Measurements from ENCODE around the gene MACF1. TPM values are rescaled to one million over a fixed set of nuclear protein-coding genes. Genes with fewer than 3 reads are reported as not detected.
A peak's percentile ranks its signal among the peaks of the same experiment; 100 is the strongest.

The MACF1 gene
- total RNA-seq, 1 experiment from 2014 or later, result 103 TPM

DNA sequence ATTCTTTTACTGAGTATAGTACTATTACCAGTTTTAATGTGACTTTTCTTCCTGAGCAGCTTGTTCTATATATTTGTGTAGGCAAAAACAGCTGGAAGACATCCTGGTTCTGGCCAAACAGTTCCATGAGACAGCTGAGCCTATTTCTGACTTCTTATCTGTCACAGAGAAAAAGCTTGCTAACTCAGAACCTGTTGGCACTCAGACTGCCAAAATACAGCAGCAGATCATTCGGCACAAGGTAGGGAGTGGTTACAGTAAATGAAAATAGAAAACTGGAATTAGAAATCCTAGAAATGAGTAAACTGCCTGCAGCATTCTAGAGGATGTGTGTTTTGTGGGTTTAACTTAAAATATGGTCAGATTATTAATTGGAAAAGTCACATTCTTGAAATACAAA lies 222.9 kb downstream of the MACF1 start:
- ChIA-PET CTCF (no interaction called here), POLR2A (ENCODE audit: unreplicated experiment) (no interaction called here)
- H3K36me3 ChIP-seq (ENCODE audit: low read depth, low read length), result peaks cover 66% of the 10 kb centered on the region

GRCh38 chr1:39427912-39428311 lies 223.4 kb downstream of the MACF1 start:
- TSS peak; percentile 14 for BruUV-seq (replicated peaks)
- ATAC-seq (no peak; the same call in 1 of the 2 replicates), DNase-seq (no peak)
- Histone ChIP-seq H3K9ac (ENCODE audit: low read length) (no peak overlapping the region), H3K9me3 (ENCODE audit: low read length) (no peaks in the 10 kb centered on the region), H3K27ac (ENCODE audit: low read length) (no peak overlapping the region), H3K79me2 (ENCODE audit: low read length) (no peaks in the 10 kb centered on the region), H3K36me3 (ENCODE audit: low read depth, low read length) (peaks cover 66% of the 10 kb centered on the region), H3K9me2 (replicated peaks; ENCODE audit: low read length) (no peaks in the 10 kb centered on the region), H3K4me2 (ENCODE audit: low read length) (no peak overlapping the region), H3F3A (ENCODE audit: low read length, unreplicated experiment) (no peaks in the 10 kb centered on the region), H2AFZ (ENCODE audit: low read length) (no peak overlapping the region), H4K20me1 (ENCODE audit: low read length) (no peaks in the 10 kb centered on the region), H3K4me3 (ENCODE audit: low read length) (no peak overlapping the region), H3K27me3 (ENCODE audit: low read length) (no peaks in the 10 kb centered on the region), H3K4me1 (ENCODE audit: insufficient read depth, low read length) (no peaks in the 10 kb centered on the region)
- POLR2A ChIA-PET (ENCODE audit: unreplicated experiment), result no interaction called here
- TF ChIP-seq CTCF (conservative IDR thresholded peaks at IDR 0.05; ENCODE audit: low read depth, low read length), result no peak
- TF ChIP-seq EZH2phosphoT487 (IDR thresholded peaks at IDR 0.05; ENCODE audit: borderline replicate concordance, low read length), result no peak
- no peak for TF ChIP-seq EZH2 (IDR thresholded peaks at IDR 0.05; ENCODE audit: low read length, unreplicated experiment)
- intact Hi-C loops (cut with micrococcal nuclease), result no loop called here
- CTCF ChIA-PET, result no interaction called here

More for the DNA sequence above, 222.9 kb downstream of the MACF1 start:
- no peaks in the 10 kb centered on the region for H3K79me2 ChIP-seq (ENCODE audit: low read length)
- intact Hi-C loops (cut with micrococcal nuclease), result no loop called here
- H3K9me2 ChIP-seq (replicated peaks; ENCODE audit: low read length), result no peaks in the 10 kb centered on the region
- no peak overlapping the region for H3K27ac ChIP-seq (ENCODE audit: low read length)
- DNase-seq (no peak), ATAC-seq (peak; percentile 65)
- no peak overlapping the region for H2AFZ ChIP-seq (ENCODE audit: low read length)
- BruUV-seq (replicated peaks), result no TSS peak
- H3K4me2 ChIP-seq (ENCODE audit: low read length), result no peak overlapping the region
- H3K27me3 ChIP-seq (ENCODE audit: low read length), result no peaks in the 10 kb centered on the region
- H3K9ac ChIP-seq (ENCODE audit: low read length), result no peak overlapping the region
- no peaks in the 10 kb centered on the region for H3K9me3 ChIP-seq (ENCODE audit: low read length)
- no peaks in the 10 kb centered on the region for H3F3A ChIP-seq (ENCODE audit: low read length, unreplicated experiment)
- no peaks in the 10 kb centered on the region for H4K20me1 ChIP-seq (ENCODE audit: low read length)
- H3K4me3 ChIP-seq (ENCODE audit: low read length), result no peak overlapping the region
- TF ChIP-seq EZH2 (IDR thresholded peaks at IDR 0.05; ENCODE audit: low read length, unreplicated experiment) (no peak), EZH2phosphoT487 (IDR thresholded peaks at IDR 0.05; ENCODE audit: borderline replicate concordance, low read length) (no peak), CTCF (conservative IDR thresholded peaks at IDR 0.05; ENCODE audit: low read depth, low read length) (no peak)
- H3K4me1 ChIP-seq (ENCODE audit: insufficient read depth, low read length), result no peaks in the 10 kb centered on the region

- H3K36me3 ChIP-seq (ENCODE audit: low read depth, low read length), result peaks cover 78% of the 10 kb centered on the region
Measured at GRCh38 chr1:39431927-39432326, 227.4 kb downstream of the MACF1 start.

More at GRCh38 chr1:39431927-39432326, 227.4 kb downstream of the MACF1 start:
- no peaks in the 10 kb centered on the region for H3K27me3 ChIP-seq (ENCODE audit: low read length)
- ChIA-PET CTCF (no interaction called here), POLR2A (ENCODE audit: unreplicated experiment) (no interaction called here)
- no peak overlapping the region for H3K27ac ChIP-seq (ENCODE audit: low read length)
- no peaks in the 10 kb centered on the region for H3F3A ChIP-seq (ENCODE audit: low read length, unreplicated experiment)
- H3K9me2 ChIP-seq (replicated peaks; ENCODE audit: low read length), result no peaks in the 10 kb centered on the region
- BruUV-seq (replicated peaks), result no TSS peak
- intact Hi-C loops (cut with micrococcal nuclease), result no loop called here
- TF ChIP-seq EZH2 (IDR thresholded peaks at IDR 0.05; ENCODE audit: low read length, unreplicated experiment) (no peak), CTCF (conservative IDR thresholded peaks at IDR 0.05; ENCODE audit: low read depth, low read length) (no peak), EZH2phosphoT487 (IDR thresholded peaks at IDR 0.05; ENCODE audit: borderline replicate concordance, low read length) (no peak)
- no peaks in the 10 kb centered on the region for H4K20me1 ChIP-seq (ENCODE audit: low read length)
- DNase-seq (no peak), ATAC-seq (no peak)
- H3K4me2 ChIP-seq (ENCODE audit: low read length), result no peak overlapping the region
- H3K79me2 ChIP-seq (ENCODE audit: low read length), result no peaks in the 10 kb centered on the region
- no peak overlapping the region for H3K9ac ChIP-seq (ENCODE audit: low read length)
- no peak overlapping the region for H2AFZ ChIP-seq (ENCODE audit: low read length)
- H3K9me3 ChIP-seq (ENCODE audit: low read length), result no peaks in the 10 kb centered on the region
- H3K4me3 ChIP-seq (ENCODE audit: low read length), result no peak overlapping the region
- H3K4me1 ChIP-seq (ENCODE audit: insufficient read depth, low read length), result no peaks in the 10 kb centered on the region

Measured in PC-3 (cell line).